ENCODE measurements around the gene BABAM2.
A peak's percentile ranks its signal among the peaks of the same experiment; 100 is the strongest.
"Not testable (repeated sequence)": the region's sequence is repeated elsewhere in the genome, so short reads cannot be mapped to it uniquely, and the experiment has no call there.

The BABAM2 gene

DNA sequence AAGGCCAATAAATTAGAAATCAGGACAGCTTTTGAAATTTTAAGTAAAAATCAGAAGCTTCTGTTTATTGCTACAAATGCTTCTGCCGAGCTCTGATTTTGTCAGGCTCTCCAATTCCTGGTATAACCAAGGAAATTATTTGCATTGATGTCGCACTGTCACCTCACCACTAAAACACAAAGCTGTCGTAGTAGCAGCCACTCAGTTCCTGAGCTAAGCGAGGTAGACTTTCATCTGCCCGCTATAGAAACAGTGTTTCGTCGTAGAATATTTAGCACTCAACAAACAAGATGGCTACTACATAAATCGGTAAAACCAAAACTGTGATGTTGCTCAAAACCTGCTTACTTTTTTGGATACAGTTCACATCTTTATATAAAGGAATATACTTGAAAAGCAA is 360.8 kb downstream of the BABAM2 start:
- no peak for DNase-seq

- no peak for DNase-seq
Measured at GRCh38 chr2:28252311-28252710, 361.8 kb downstream of the BABAM2 start.

- no peak for DNase-seq
Measured at GRCh38 chr2:28253543-28253942, 363.0 kb downstream of the BABAM2 start.

DNA sequence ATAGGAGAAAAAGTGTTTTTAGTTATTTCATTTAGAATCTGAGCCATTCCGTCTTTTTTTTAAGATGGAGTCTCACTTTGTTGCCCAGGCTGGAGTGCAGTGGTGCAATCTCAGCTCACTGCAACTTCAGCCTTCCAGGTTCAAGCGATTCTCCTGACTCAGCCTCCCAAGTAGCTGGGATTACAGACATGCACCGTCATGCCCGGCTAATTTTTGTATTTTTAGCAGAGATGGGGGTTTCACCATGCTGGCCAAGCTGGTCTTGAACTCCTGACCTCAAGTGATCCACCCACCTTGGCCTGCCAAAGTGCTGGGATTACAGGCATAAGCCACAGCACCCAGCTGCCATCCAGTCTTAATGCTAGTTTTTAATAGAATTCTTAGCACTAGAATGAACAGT is 364.7 kb downstream of the BABAM2 start:
- not testable (repeated sequence) for DNase-seq

DNA sequence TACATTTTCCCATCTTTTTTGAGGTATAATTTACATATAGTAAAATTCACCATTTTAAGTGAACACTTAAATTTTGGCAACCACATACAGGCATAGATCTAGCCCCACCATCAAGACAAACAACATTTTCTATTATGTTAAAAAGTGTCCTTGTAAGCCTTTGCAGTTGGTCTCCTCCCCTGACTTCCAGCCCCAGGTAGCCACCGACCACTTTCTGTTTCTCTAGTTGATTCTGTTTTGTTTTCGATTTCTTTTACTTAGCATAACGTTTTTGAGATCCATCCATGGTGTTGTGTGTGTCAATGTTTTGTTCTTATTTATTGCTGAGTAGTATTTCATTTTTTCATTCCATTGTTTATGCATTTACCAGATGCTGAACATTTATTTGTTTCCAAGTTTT is 366.7 kb downstream of the BABAM2 start:
- no peak for DNase-seq

GRCh38 chr2:28259226-28259625 is 368.7 kb downstream of the BABAM2 start:
- not testable (repeated sequence) for DNase-seq

DNA sequence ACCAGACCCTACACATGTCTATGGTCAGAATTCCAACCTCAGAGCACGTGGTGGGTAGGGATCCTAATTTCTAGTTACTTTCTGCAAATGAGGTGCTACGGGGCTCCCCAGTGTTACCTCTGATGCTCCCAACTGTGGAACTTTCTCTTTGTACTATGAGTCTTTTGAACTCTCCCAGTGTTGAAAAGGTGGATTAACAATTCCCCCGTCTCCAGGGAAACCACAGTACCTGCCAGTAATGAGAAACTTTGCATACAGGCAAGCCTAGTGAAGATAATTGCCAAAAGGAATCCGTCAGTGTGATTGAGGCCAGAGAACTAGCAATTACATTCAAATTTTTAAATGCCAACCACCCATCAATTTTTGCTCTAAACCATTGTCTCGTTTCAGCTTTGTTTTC is 373.2 kb downstream of the BABAM2 start:
- DNase-seq, result no peak

- no peak for DNase-seq
Measured at GRCh38 chr2:28267282-28267681, 376.8 kb downstream of the BABAM2 start.

- DNase-seq, result no peak
Measured at GRCh38 chr2:28268386-28268785, 377.9 kb downstream of the BABAM2 start.

- DNase-seq, result no peak
Measured at GRCh38 chr2:28269019-28269784, 378.7 kb downstream of the BABAM2 start.

GRCh38 chr2:28270456-28271152 is 380.1 kb downstream of the BABAM2 start:
- DNase-seq, result no peak

GRCh38 chr2:28271231-28271918 is 380.8 kb downstream of the BABAM2 start:
- DNase-seq, result no peak

DNA sequence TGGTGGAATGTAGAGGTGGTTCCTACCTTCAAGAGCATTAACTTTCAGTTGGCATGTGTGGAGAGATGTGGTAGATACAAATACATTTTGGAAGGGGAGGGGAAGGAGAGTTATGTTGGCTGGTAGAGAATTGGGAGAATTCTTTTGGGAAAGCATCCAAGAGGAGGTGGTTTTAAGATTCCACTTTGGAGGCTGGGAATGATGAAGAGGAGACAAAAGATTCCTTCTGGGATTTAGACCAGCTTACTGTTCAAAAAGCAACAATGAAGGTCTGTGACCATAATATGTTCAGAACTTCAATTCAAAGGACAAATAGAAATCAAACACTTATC is 381.4 kb downstream of the BABAM2 start:
- DNase-seq, result no peak

DNA sequence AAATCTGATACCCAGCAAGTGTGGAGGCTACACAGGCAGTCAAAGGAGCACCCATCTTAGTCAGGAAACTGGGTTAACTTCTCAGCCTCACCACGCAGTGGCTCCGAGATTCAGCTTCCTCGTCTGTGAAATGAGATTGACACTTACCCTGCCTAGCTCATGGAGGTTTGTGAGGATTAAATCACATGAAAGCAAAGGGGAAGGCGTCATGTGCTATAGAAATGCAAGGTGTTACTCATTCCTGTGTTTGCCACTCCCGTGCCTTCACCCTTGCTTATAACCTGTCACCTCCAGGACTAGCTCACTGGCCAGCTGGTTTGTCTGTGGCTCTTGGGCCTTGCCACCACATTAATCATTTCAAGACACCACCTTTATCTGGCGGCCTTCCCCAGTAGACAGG is 383.2 kb downstream of the BABAM2 start:
- DNase-seq, result no peak

DNA sequence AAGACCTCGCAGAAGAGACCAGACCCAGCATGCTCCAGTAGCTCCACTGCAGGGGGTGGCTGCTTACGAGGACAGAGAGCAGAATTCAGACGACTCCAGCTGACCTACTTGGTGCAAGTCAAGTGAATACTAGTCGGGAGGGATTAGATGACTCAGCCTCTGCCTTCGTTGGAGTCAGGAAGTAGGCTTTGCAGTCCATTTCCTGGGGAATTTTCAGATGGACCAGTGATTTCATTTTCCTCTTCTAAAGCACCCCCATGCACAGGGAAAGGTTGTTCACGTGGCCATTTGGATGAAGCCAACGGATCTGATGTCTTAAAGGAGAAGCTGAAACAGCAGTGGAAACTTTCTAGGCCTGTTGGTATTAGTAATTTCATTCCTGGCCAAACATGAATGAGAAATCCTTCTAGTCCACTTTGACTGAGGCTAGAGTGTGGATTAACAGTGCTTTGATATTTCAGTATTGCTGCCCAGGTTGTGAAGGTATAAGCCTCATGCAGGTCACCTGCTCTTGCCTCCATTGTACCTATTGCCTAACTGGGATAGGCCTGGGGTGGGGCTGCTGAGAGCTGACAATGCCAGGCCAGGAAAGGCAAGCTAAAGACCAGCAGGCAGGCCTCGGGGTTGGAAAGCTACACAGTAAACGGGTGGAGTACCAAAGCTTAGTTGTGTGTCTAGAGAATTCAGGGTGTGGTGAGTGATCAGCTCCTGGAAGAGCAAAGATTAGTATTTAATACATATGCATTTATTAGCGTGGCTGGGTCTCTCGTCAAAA is 384.6 kb downstream of the BABAM2 start:
- no peak for DNase-seq

DNA sequence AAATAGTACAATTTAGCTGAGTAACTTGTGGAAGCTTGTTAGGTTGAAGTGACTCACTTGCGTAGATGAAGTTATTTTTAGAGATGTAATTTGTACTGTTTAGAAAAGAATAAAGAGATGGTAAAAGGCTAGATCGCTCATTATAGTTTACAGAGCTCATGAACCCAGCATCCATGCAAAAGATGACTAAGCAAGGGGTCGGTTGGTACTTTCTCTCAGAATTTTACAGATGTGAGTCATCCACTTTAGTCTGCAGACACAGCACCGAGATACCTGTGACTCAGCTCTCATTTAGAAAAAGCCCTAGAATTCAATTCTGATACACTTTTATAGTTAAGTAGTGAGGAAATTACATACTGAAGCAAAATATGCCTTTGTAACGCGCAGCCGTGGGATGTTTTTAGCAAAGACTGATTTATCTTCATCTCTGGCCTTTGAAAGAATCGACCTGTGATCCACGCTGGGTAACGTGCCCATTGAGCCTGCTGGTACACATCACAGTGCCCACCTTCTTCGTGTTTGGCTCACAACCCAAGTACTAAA is 385.6 kb downstream of the BABAM2 start:
- DNase-seq, result no peak

DNA sequence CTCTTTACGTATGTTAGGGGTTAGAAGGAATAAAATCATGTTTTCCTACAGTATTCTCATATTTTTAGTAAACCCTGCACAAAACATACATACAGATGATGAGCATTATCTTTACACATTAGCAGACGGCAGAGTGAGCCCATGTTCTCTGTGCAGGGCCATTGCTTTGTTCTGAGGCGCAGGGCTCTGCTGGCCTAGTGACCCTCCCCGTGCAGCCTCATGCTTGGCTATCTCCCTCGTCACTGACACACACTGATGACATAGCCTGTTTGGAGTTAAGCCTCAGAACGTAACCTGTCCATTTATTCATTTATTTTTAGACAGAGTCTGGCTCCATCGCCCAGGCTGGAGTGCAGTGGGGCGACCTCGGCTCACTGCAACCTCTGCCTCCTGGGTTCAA is 386.3 kb downstream of the BABAM2 start:
- DNase-seq, result no peak

GRCh38 chr2:28277466-28277865 is 386.9 kb downstream of the BABAM2 start:
- DNase-seq, result no peak

GRCh38 chr2:28279371-28279770 is 388.8 kb downstream of the BABAM2 start:
- no peak for DNase-seq

DNA sequence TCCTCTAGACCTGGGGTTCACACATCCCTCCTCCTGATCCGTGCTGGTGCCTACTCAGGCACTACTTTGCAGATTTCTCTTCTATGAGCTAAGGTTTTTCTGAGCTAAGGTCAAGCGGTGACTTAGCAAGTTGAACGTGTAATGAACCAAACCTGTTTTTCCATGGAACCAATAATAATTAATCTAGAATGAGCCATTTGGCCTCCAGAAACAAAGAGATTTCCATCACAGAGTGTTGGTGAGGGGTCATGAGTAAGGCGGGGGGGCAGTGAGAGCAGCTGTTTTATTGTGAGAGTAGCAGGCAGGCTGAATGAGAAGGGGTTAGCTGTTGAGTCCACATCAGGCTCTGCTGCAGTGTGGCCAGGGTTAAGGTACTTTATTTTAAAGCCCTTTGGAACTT is 390.1 kb downstream of the BABAM2 start:
- DNase-seq, result peak; percentile 22

DNA sequence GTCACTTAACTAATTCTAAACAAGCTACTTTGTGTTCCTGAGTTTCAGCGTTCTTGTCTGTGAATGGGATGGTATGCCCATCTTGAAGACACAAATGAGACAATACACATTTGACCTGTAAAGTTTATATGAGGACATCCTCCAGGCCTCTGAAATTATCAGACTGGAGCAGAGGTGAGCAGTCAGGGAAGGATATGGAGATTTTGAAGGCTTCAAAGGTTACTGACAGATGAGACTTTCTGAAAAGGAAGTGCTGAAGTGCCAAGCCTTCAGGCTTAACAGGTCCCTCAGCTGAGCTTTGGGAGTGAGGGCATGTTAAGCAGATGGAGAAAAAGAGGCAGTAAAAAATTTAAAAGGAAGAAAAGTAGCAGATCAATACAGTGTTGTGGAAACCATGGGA is 391.2 kb downstream of the BABAM2 start:
- DNase-seq, result no peak

GRCh38 chr2:28282248-28282647 is 391.7 kb downstream of the BABAM2 start:
- no peak for DNase-seq
